ENCODE data around the gene POU6F2. TPM values are rescaled to one million over a fixed set of nuclear protein-coding genes. Genes with fewer than 3 reads are reported as not detected.

The POU6F2 gene
- total RNA-seq, 4 donors from 2014 or later, result 0.91 TPM; not detected in 3

DNA sequence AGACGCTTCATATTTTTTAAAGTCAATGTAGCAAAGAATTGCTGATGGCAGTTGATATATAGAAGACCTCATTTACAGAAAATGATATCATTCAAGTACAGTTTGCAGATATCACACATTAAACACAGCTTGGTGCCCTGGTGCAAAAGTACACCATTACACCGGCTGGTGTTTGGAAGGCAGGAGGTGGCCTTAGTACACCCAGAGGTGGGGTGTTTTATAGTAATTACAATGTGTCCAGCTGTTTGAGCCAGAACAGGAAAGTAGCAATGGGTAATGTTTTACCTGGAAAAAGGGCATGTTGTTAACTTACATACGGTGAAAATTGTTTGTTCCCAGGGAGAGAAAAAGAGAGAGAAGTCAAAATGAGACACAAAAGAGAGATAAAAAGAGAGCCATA, 485.5 kb downstream of the POU6F2 start:
- DNase-seq, result no peak
- no peaks in the 10 kb centered on the region for H3K36me3 ChIP-seq
- intact Hi-C loops (cut with DNase I; ENCODE audit: low total_unique reads), result no loop called here
- H3K4me1 ChIP-seq, result no peaks in the 10 kb centered on the region
- TF ChIP-seq POLR2A (IDR thresholded peaks at IDR 0.05), result no peak
- TF ChIP-seq, protein P1, sequence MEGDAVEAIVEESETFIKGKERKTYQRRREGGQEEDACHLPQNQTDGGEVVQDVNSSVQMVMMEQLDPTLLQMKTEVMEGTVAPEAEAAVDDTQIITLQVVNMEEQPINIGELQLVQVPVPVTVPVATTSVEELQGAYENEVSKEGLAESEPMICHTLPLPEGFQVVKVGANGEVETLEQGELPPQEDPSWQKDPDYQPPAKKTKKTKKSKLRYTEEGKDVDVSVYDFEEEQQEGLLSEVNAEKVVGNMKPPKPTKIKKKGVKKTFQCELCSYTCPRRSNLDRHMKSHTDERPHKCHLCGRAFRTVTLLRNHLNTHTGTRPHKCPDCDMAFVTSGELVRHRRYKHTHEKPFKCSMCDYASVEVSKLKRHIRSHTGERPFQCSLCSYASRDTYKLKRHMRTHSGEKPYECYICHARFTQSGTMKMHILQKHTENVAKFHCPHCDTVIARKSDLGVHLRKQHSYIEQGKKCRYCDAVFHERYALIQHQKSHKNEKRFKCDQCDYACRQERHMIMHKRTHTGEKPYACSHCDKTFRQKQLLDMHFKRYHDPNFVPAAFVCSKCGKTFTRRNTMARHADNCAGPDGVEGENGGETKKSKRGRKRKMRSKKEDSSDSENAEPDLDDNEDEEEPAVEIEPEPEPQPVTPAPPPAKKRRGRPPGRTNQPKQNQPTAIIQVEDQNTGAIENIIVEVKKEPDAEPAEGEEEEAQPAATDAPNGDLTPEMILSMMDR (IDR thresholded peaks at IDR 0.05), result no peak
- no peak overlapping the region for H3K4me3 ChIP-seq
- no peaks in the 10 kb centered on the region for H3K27me3 ChIP-seq
- no peaks in the 10 kb centered on the region for H3K9me3 ChIP-seq
- no peak overlapping the region for H3K27ac ChIP-seq

DNA sequence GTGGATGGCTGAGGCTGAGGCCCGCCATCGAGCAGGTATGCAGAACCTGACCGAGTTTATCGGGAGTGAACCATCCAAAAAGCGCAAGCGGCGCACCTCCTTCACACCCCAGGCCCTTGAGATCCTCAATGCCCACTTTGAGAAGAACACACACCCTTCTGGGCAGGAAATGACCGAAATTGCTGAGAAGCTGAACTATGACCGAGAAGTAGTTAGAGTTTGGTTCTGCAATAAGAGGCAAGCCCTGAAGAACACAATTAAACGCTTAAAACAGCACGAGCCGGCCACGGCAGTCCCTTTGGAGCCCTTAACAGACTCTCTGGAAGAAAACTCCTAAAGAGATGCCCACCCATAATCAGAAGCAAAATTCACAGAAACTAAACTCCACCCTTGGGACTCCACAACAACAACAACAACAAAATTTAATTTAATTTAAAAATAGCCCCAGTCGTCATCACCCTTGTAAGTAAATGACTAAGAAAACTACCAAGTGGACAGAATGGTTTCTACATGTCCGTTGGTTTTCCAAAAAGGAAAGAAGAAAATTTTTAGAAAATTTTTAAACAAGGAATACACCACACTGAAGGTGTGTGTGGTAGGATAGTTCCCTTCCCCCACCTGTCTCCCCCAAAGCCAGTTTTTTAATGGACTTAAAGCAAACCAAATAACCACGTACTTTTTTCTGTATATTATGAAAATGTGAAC, 486.8 kb downstream of the POU6F2 start:
- Histone ChIP-seq H3K27ac (no peak overlapping the region), H3K4me3 (no peak overlapping the region), H3K36me3 (no peaks in the 10 kb centered on the region), H3K9me3 (no peaks in the 10 kb centered on the region), H3K4me1 (no peaks in the 10 kb centered on the region), H3K27me3 (no peaks in the 10 kb centered on the region)
- intact Hi-C loops (cut with DNase I; ENCODE audit: low total_unique reads), result no loop called here
- TF ChIP-seq, protein P1 (IDR thresholded peaks at IDR 0.05), result no peak
- no peak for TF ChIP-seq POLR2A (IDR thresholded peaks at IDR 0.05)
- no peak for DNase-seq

DNA sequence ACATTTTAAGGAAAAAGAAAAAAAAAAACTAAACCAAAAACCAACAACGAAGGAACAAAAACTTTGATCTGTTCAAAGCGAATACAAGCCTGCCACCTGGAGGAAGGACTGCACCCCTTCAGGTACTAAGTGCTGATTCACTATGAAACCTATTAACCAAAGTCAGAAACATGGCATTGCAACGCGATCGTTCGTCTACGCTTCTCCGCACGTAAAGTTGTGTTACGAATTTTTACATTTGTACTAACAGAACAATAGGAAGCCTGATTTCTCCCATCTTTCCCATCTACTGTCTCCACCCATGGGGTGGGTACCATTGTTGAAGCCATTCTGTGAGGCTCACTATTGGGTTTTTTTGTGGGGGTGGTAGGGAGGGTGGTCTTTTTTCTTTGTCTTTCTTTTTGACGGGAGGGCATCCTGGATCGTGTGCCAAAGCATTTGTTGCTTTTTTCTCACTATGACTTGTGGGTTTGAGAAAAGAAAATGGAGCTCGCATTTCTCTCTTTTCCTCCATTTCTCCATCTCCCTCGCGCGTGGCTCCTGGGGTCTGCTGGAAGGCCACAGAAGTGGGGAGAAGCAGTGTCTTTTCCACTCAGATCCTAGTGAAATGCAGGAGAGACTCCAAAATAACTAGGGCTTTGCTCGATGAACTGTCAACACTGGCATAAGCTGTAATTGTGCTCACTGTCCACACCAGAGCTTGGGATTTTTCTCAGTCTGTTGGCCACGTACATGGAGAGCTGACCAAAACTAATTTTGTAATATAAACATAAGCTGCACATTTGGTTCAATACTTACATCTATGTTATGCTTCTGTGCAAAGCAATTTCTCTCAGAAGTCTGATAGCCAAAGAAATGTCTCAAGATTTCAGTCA, 487.6 kb downstream of the POU6F2 start:
- no peaks in the 10 kb centered on the region for H3K36me3 ChIP-seq
- no peaks in the 10 kb centered on the region for H3K4me1 ChIP-seq
- intact Hi-C loops (cut with DNase I; ENCODE audit: low total_unique reads), result no loop called here
- H3K27me3 ChIP-seq, result no peaks in the 10 kb centered on the region
- no peak overlapping the region for H3K4me3 ChIP-seq
- H3K27ac ChIP-seq, result no peak overlapping the region
- no peaks in the 10 kb centered on the region for H3K9me3 ChIP-seq
- no peak for TF ChIP-seq POLR2A (IDR thresholded peaks at IDR 0.05)
- TF ChIP-seq, protein P1 (IDR thresholded peaks at IDR 0.05), result peak; percentile 62 to 73 (median 66)
- peak; percentile 27 to 28 for DNase-seq

DNA sequence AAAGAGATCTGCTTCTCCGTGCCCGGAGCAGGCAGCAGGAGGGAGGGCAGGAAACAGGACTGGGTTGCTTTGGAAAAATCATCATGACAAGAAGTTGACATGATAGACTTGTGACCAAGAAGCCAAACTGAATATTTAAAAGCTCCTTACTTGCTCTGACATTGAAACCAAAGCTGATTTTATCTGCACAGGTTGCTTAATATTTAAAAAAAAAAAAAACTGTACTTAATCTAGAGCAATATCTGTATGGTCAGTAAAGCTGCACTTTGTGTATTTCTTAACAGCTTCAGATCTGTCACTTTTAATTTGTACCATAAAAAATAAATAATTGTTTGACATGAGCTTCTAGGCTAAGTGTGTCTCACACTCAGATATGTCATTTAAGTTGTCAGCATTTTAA, 490.6 kb downstream of the POU6F2 start:
- no peaks in the 10 kb centered on the region for H3K36me3 ChIP-seq
- DNase-seq, result no peak
- intact Hi-C loops (cut with DNase I; ENCODE audit: low total_unique reads), result no loop called here
- H3K4me1 ChIP-seq, result no peaks in the 10 kb centered on the region
- no peak overlapping the region for H3K4me3 ChIP-seq
- no peaks in the 10 kb centered on the region for H3K9me3 ChIP-seq
- no peak for TF ChIP-seq POLR2A (IDR thresholded peaks at IDR 0.05)
- TF ChIP-seq, protein P1 (IDR thresholded peaks at IDR 0.05), result no peak
- H3K27ac ChIP-seq, result no peak overlapping the region
- no peaks in the 10 kb centered on the region for H3K27me3 ChIP-seq

DNA sequence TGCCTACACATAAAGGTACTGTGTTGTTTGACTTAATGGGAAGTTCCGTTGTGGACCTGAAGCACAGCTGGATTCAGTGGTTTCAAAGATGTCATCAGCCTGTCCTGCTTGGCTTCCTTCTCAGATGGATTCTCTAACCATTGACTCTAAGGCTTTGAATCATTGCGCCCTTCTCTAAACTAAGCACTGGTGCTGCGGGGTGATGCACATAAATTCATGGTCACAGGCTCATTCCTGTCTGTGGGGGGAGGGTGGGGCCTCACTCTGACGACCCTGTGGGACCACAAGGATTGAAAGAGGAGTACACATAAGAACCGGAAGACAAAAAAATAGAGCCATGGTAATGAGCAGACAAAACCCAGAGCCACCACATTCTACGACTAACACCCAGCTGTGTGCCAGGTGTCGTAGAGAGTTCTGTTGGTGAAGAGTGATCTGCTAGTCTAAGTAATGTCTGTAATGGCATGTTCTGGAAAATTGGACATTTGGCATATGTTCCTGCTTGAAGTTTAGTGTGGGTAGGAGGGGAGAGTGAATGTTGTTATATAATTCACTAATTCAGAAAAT, 491.2 kb downstream of the POU6F2 start:
- DNase-seq, result no peak
- Histone ChIP-seq H3K36me3 (no peaks in the 10 kb centered on the region), H3K4me3 (no peak overlapping the region), H3K27me3 (no peaks in the 10 kb centered on the region), H3K4me1 (no peaks in the 10 kb centered on the region), H3K27ac (no peak overlapping the region), H3K9me3 (no peaks in the 10 kb centered on the region)
- TF ChIP-seq POLR2A (IDR thresholded peaks at IDR 0.05), result no peak
- TF ChIP-seq, protein P1 (IDR thresholded peaks at IDR 0.05), result no peak
- intact Hi-C loops (cut with DNase I; ENCODE audit: low total_unique reads), result no loop called here
